Measurements from ENCODE around the gene NAV3. TPM values are rescaled to one million over a fixed set of nuclear protein-coding genes. Genes with fewer than 3 reads are reported as not detected.

Gene NAV3
- total and polyA plus RNA-seq, 2 experiments from 2014 or later: 4.0 to 12.0 TPM

DNA sequence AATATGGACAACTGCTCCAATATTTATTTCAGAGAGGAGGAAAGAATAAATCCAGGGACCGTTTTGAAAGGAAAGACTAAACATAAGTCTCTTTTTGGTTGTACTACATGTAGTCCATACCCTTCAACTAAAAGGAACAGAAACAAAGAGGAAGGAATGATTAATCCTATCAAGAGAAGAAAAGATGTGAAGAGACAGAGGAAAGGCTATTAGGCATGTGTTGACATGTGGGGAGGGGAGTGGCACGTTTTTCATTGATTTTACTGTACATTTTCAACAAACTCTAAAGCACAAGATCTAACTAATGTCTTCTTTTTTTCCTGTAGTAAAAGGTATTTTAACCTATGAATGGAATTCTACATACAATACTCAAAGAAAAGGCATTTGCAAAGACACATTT lies 85.6 kb downstream of the NAV3 start:
- H2AFZ ChIP-seq: 0 out of 2 replicates have a peak overlapping the region, but pooled peaks have one; percentile 1
- H3K4me1 Mint-ChIP-seq: peaks cover 10% of the 10 kb centered on the region
- peaks cover 12% of the 10 kb centered on the region for H3K4me1 ChIP-seq (ENCODE audit: insufficient read depth)
- H3K36me3 ChIP-seq (ENCODE audit: insufficient read depth): no peaks in the 10 kb centered on the region
- no peaks in the 10 kb centered on the region for H3F3A ChIP-seq (replicated peaks; ENCODE audit: low read depth)
- H3K9me3 Mint-ChIP-seq: no peaks in the 10 kb centered on the region
- DNase-seq (ENCODE audit: low spot score) (no peak), ATAC-seq (no peak)
- no peaks in the 10 kb centered on the region for H4K20me1 ChIP-seq (replicated peaks; ENCODE audit: insufficient read depth)
- H3K4me3 Mint-ChIP-seq: no peak overlapping the region
- no peaks in the 10 kb centered on the region for H3K27me3 Mint-ChIP-seq (ENCODE audit: insufficient read depth, low read depth, poor library complexity)
- no peaks in the 10 kb centered on the region for H3K36me3 Mint-ChIP-seq (ENCODE audit: low read depth)
- no peak overlapping the region for H3K4me3 ChIP-seq
- peak overlapping the region; percentile 11; the same call in 1 of the 2 replicates for H3K27ac Mint-ChIP-seq
- TF ChIP-seq, protein P1, sequence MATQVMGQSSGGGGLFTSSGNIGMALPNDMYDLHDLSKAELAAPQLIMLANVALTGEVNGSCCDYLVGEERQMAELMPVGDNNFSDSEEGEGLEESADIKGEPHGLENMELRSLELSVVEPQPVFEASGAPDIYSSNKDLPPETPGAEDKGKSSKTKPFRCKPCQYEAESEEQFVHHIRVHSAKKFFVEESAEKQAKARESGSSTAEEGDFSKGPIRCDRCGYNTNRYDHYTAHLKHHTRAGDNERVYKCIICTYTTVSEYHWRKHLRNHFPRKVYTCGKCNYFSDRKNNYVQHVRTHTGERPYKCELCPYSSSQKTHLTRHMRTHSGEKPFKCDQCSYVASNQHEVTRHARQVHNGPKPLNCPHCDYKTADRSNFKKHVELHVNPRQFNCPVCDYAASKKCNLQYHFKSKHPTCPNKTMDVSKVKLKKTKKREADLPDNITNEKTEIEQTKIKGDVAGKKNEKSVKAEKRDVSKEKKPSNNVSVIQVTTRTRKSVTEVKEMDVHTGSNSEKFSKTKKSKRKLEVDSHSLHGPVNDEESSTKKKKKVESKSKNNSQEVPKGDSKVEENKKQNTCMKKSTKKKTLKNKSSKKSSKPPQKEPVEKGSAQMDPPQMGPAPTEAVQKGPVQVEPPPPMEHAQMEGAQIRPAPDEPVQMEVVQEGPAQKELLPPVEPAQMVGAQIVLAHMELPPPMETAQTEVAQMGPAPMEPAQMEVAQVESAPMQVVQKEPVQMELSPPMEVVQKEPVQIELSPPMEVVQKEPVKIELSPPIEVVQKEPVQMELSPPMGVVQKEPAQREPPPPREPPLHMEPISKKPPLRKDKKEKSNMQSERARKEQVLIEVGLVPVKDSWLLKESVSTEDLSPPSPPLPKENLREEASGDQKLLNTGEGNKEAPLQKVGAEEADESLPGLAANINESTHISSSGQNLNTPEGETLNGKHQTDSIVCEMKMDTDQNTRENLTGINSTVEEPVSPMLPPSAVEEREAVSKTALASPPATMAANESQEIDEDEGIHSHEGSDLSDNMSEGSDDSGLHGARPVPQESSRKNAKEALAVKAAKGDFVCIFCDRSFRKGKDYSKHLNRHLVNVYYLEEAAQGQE (IDR thresholded peaks at IDR 0.05; ENCODE audit: unreplicated experiment): no peak
- TF ChIP-seq EZH2phosphoT487 (IDR thresholded peaks at IDR 0.05; ENCODE audit: unreplicated experiment) (no peak), EZH2 (IDR thresholded peaks at IDR 0.05; ENCODE audit: low read depth, unreplicated experiment) (no peak), STAT1 (IDR thresholded peaks at IDR 0.05; ENCODE audit: unreplicated experiment) (no peak)
- TF ChIP-seq, protein P2, sequence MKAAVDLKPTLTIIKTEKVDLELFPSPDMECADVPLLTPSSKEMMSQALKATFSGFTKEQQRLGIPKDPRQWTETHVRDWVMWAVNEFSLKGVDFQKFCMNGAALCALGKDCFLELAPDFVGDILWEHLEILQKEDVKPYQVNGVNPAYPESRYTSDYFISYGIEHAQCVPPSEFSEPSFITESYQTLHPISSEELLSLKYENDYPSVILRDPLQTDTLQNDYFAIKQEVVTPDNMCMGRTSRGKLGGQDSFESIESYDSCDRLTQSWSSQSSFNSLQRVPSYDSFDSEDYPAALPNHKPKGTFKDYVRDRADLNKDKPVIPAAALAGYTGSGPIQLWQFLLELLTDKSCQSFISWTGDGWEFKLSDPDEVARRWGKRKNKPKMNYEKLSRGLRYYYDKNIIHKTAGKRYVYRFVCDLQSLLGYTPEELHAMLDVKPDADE (IDR thresholded peaks at IDR 0.05): no peak
- no peaks in the 10 kb centered on the region for H3K27me3 ChIP-seq (ENCODE audit: insufficient read depth)
- no peaks in the 10 kb centered on the region for H3K9me2 ChIP-seq (ENCODE audit: insufficient read depth)
- H3K79me2 ChIP-seq (replicated peaks; ENCODE audit: insufficient read depth): no peaks in the 10 kb centered on the region
- no peak overlapping the region for H3K27ac ChIP-seq (ENCODE audit: low read depth)
- H3K4me2 ChIP-seq: no peak overlapping the region

DNA sequence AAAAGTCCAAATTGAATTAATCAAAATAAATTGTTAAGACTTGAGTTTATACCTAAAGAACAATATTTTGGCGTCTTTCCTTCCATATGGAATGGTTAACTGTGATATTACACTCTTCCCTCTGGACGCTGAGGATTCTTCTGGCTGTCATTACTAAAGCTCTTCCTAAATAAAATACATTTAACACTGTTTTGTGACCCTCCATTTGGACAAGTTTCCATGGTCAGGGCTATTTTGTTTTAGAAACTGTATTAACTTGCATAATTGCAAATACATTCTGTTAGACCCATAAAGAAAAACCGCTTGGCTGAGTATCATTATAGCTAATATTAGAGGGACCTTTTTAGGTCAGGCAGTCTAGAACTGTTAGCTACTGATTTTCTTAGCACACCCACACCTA lies 87.4 kb downstream of the NAV3 start:
- no peaks in the 10 kb centered on the region for H4K20me1 ChIP-seq (replicated peaks; ENCODE audit: insufficient read depth)
- Mint-ChIP-seq H3K27me3 (ENCODE audit: insufficient read depth, low read depth, poor library complexity) (peaks cover 5% of the 10 kb centered on the region), H3K36me3 (ENCODE audit: low read depth) (no peaks in the 10 kb centered on the region), H3K4me1 (peaks cover 8% of the 10 kb centered on the region), H3K27ac (no peak overlapping the region), H3K4me3 (no peak overlapping the region), H3K9me3 (no peaks in the 10 kb centered on the region)
- no peaks in the 10 kb centered on the region for H3K79me2 ChIP-seq (replicated peaks; ENCODE audit: insufficient read depth)
- no peak for ATAC-seq
- no peak overlapping the region for H3K4me2 ChIP-seq
- H2AFZ ChIP-seq: no peak overlapping the region
- no peaks in the 10 kb centered on the region for H3K27me3 ChIP-seq (ENCODE audit: insufficient read depth)
- H3K4me1 ChIP-seq (ENCODE audit: insufficient read depth): peaks cover 12% of the 10 kb centered on the region
- H3K4me3 ChIP-seq: no peak overlapping the region
- no peak for DNase-seq (ENCODE audit: low spot score)
- no peaks in the 10 kb centered on the region for H3K36me3 ChIP-seq (ENCODE audit: insufficient read depth)
- H3K9me2 ChIP-seq (ENCODE audit: insufficient read depth): no peaks in the 10 kb centered on the region
- no peak overlapping the region for H3K27ac ChIP-seq (ENCODE audit: low read depth)
- H3F3A ChIP-seq (replicated peaks; ENCODE audit: low read depth): no peaks in the 10 kb centered on the region
- TF ChIP-seq EZH2 (IDR thresholded peaks at IDR 0.05; ENCODE audit: low read depth, unreplicated experiment) (no peak), POLR2AphosphoS5 (IDR thresholded peaks at IDR 0.05; ENCODE audit: low read depth) (no peak), ZNF114 (CRISPR knock-in tag; IDR thresholded peaks at IDR 0.05) (no peak), EZH2phosphoT487 (IDR thresholded peaks at IDR 0.05; ENCODE audit: unreplicated experiment) (no peak), CREB1 (CRISPR knock-in tag; IDR thresholded peaks at IDR 0.05; ENCODE audit: low read depth) (no peak)
- TF ChIP-seq, protein P3, sequence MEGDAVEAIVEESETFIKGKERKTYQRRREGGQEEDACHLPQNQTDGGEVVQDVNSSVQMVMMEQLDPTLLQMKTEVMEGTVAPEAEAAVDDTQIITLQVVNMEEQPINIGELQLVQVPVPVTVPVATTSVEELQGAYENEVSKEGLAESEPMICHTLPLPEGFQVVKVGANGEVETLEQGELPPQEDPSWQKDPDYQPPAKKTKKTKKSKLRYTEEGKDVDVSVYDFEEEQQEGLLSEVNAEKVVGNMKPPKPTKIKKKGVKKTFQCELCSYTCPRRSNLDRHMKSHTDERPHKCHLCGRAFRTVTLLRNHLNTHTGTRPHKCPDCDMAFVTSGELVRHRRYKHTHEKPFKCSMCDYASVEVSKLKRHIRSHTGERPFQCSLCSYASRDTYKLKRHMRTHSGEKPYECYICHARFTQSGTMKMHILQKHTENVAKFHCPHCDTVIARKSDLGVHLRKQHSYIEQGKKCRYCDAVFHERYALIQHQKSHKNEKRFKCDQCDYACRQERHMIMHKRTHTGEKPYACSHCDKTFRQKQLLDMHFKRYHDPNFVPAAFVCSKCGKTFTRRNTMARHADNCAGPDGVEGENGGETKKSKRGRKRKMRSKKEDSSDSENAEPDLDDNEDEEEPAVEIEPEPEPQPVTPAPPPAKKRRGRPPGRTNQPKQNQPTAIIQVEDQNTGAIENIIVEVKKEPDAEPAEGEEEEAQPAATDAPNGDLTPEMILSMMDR (conservative IDR thresholded peaks at IDR 0.05; ENCODE audit: low read depth in 2 of 2): no peak
- TF ChIP-seq, protein P1 (IDR thresholded peaks at IDR 0.05; ENCODE audit: unreplicated experiment): no peak
